HG02759 (cell line): ENCODE results near the gene PEAR1.

Experiments
- ATAC-seq: cut with Tn5 transposase; IDR thresholded peaks from one replicate; pipeline ENCODE4 v1.9.1; 2021; ENCODE audit warnings: mild to moderate bottlenecking, moderate library complexity; ENCODE audit not compliant: unreplicated experiment

PEAR1 gene

DNA sequence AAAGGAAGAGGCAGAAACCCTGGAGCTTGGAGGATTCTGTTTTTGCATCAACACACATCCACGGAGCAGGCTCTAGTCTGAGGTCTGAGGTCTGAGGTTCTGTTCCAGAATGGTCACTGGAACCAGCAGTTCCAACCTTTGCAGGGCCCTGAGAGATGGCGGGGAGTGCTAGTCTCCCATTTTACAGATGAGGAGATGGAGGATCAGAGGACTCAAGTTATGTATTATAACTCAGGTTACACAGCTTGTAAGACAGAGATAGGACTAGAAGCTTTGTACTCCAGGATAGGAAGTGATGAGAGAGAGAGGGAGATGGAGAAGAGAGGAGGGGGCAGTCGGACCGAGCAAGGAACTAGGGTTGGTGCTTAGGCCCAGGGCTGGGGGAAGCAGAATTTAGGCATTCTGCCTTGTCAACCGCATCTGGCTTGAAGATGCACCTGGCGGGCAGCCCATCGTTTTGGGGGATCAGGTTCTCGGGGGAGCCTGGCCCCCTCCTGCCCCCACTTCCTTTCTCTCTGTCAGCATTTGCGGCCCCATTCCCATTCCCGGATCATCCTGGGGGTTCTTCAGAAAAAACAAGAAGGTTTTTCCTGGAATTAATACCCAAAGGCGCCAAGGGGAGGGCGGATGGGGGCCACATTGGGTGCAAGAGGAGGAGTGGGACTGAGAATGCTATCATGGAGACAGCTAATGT lies 5.6 kb downstream of the PEAR1 start:
- no peak for ATAC-seq

- no peak for ATAC-seq
These were observed 6.6 kb downstream of the PEAR1 start for GRCh38 chr1:156899956-156900718.

DNA sequence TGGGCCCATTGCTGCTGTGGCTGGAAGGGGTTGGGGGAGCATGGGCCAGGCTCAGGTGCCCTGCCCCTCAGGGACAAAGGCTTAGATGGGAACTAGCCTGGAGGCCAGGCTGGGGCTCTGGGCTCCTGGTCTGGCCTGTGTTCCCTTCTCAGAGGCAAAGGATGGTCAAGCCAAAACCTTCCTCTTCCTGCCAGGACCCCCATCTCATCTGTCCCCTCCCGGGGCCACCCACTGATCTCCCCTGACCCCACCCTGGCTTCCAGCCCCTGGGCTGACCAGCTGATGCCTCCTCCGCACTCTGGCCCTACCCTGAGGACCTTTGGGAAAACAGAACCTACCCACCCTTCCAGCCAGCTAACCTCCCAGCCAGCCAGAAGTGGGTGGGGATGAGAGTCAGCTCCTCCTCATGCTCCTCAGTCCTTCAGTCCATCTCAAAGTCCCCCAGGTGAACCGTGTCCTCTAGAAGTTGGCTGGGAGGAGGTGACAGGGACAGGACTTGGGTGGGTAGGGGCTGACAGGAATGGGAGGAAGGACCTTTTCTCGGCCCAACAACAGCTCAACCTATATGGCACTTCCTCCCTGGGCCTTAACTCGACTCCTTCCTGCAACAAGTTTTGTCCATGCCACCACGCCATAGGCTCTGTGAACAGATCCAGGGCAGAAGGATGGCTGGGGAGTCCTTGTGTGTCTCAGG lies 7.5 kb downstream of the PEAR1 start:
- ATAC-seq = no peak

DNA sequence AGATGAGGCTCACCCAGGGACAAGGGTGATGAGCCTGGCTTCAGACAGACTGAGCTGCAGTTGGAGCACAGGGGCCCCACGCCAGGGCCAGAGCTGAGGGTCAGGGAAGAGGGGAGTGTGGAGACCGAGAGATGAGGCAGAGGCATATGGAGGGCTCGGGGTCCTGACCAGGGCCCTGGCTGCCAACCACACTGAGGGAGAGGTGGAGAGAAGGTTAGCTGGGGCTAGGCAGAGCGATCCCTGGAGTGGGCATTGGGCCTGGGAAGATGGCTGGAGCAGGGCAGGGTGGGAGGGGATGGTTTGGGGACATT lies 8.0 kb downstream of the PEAR1 start:
- no peak for ATAC-seq

DNA sequence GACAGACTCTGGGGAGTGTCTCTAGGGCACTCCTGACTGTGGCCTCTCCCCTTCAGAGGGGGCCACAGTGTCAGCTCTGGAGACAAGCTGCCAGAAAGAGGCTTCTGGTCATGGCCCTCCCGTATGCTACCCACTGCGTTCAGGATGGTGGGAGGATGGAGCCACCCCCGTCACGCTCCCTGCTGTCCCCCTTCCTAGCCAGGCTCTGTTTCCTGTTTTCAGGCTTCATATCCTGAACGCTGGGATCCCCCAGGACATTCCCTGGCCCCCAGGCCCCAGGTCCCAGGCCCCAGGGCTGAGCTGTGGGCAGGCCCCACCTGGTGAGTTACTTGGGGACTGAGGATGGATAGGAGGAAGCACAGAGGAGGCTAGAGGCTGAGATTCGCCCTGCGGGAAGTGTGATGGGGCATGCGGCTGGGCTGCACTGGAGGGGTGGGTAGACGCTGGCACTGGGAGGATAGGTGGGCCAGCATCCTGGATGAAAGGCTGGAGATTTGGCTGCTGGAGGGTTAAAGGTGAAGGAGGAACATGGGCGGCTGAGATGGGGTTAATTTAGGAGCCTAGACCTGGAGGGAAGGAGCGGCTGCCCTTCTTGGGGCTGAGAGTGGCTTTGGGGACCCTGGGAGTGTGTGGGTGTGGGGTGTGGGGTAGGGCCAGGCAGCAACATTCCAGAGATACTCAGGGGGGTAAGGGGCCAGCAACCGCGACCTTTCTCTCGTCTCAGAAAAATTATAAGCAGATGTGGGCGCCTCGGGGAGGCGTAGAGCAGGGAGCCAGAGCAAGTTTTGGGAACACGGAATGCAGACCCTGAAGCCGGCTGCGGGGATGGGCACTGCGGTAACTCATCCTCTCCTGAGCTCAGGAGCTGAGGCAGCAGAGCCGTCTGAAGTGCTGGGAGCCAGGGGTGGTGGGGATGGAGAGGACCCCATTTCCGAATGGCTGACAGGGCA lies 8.7 kb downstream of the PEAR1 start:
- ATAC-seq = no peak

- no peak for ATAC-seq
These were observed 10.0 kb downstream of the PEAR1 start for GRCh38 chr1:156903328-156904091.

DNA sequence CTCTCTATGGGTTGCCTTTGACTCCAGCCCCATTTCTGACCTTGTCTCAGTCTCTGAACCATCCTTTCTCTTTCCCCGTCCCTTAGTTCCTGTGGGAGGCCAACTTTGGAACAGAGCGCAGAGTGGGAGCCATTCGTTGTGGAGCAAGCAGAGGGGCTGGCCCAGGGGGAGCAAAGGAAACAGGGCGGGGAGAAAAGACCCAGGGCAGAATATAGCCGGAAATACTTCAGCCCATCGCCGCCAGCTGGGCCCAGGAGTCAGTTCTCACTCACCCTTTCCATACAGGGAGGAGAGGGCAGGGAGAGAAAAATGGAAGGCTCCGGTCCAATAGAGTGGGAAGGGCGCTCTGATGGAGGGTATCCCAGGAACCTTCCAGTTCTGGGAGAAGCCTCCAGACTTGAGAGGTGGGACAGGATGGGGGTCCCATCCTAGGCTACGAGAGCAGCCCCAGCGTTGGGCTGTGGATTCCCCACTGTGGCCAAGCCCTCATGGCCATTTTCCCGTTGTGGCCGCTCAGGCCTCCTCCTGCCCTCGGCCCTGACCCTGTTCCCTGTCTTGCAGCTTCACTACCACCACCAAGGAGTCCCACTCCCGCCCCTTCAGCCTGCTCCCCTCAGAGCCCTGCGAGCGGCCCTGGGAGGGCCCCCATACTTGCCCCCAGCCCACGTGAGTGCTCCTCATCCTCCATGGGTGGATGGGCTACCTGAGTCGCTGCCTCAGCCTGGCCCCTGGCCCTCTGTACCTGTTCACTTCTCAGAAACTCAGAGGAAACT lies 10.9 kb downstream of the PEAR1 start:
- no peak for ATAC-seq

DNA sequence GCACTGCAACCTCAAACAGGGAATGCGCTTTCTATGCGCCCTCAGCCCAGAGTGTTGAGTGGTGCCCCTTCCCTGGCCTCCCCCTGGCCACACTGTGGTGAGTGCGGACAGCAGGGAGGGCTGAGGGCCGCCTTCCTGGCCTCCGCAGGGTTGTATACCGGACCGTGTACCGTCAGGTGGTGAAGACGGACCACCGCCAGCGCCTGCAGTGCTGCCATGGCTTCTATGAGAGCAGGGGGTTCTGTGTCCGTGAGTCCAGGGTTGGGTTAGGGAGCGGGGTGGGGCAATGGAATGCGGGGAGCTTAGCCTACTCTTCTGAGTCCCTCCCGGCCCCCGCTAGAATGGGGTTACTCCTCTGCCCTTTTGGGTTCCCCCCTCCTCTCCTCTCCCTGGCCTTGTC lies 11.7 kb downstream of the PEAR1 start:
- no peak for ATAC-seq

GRCh38 chr1:156905651-156906050 lies 12.1 kb downstream of the PEAR1 start:
- ATAC-seq = no peak

DNA sequence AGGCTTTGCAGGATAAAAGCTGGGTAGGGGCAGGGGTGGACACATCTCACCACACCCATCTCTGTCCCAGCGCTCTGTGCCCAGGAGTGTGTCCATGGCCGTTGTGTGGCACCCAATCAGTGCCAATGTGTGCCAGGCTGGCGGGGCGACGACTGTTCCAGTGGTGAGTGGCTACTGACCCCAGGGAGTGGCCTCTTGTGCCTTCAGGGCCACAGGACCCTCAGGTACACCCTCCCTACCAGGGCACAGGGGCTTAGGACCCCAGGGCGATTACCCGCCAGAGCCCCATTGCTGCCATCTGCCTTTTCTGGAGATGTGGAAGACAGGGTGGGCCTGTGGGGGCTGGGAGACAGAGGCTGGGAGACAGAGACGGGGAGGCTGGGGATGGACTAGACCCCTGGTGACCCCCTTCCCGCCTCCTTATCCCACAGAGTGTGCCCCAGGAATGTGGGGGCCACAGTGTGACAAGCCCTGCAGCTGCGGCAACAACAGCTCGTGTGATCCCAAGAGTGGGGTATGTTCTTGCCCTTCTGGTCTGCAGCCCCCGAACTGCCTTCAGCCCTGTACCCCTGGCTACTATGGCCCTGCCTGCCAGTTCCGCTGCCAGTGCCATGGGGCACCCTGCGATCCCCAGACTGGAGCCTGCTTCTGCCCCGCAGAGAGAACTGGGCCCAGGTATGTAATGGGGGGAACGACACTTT lies 12.8 kb downstream of the PEAR1 start:
- no peak for ATAC-seq

- ATAC-seq = no peak
These were observed 15.0 kb downstream of the PEAR1 start for GRCh38 chr1:156908541-156908940.

DNA sequence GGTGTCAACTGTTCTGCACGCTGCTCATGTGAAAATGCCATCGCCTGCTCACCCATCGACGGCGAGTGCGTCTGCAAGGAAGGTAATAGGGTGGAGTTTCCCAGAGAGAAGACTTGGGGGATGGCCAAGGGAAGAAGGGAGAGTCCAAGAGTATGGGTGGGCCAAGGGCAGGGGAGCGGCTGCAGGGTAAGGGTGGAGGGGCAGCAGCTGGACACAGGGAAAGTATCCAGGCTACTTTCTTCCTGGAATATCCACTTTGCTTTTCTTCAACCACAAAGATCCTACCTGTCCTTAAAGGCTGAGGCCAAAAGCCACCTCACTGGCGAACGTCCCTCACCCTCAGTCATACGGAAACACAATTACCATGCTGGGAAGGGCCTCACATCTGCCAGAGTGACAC lies 15.4 kb downstream of the PEAR1 start:
- ATAC-seq = no peak

- ATAC-seq = no peak
These were observed 16.2 kb downstream of the PEAR1 start for GRCh38 chr1:156909671-156910070.

DNA sequence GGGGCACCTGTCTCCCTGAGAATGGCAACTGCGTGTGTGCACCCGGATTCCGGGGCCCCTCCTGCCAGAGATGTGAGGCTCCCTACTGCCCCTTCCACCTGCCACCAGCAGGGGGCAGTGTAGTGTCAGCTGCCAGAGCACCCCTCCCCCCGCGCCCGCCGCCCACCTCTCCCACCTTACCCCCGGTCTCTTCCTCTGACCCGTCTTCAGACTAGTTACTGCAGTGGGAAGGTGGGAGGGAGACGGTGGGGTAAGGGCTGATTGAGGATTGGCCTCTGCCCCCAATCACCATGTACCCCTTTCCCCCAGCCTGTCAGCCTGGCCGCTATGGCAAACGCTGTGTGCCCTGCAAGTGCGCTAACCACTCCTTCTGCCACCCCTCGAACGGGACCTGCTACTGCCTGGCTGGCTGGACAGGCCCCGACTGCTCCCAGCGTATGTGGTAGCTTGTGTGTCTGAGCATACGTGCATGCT lies 16.8 kb downstream of the PEAR1 start:
- ATAC-seq = no peak

- no peak for ATAC-seq
These were observed 18.2 kb downstream of the PEAR1 start for GRCh38 chr1:156911577-156912298.

GRCh38 chr1:156912310-156912709 lies 18.8 kb downstream of the PEAR1 start:
- no peak for ATAC-seq

- no peak for ATAC-seq
These were observed 19.6 kb downstream of the PEAR1 start for GRCh38 chr1:156912861-156913808.
